ENCODE measurements around the gene AQP6. TPM values are rescaled to one million over a fixed set of nuclear protein-coding genes. Genes with fewer than 3 reads are reported as not detected.

Gene AQP6
- total RNA-seq, 8 experiments from 2014 or later, result 0.08 to 1.2 (median 0.31) TPM

- Histone ChIP-seq H3K4me3 (no peak overlapping the region), H3K27ac (no peak overlapping the region), H3K4me1 (replicated peaks in 1 of 2) (peaks cover 6 to 35% of the 10 kb centered on the region in 2 donors)
- ATAC-seq (replicated peaks in 6 of 8), result no peak
- in situ Hi-C loops (cut with MboI; ENCODE audit: low pct_unique_long_range_greater_than_20kb in 2 of 9, low sequenced_read_pairs in 9 of 9, unreplicated experiment in 9 of 9), result loop anchor here in 5 of 9 experiments (10.0 to 25.0 kb wide), 3 partner anchors 91 to 111 kb away; partner anchors contain the start of gene ASIC1 (in 4 of the 5)
- WGBS, 10 experiments, result 83 to 96% (median 88%) methylated on average over 2 to 8 of the region's 17 CpGs; no CpG with 5 or more reads in 6 of the 10 experiments
Observed at GRCh38 chr12:49963976-49964815, 8.6 kb upstream of the AQP6 start.

GRCh38 chr12:49964849-49965624 is 7.7 kb upstream of the AQP6 start:
- 20 to 58% (median 53%) methylated on average over 1 to 4 of the region's 13 CpGs; no CpG with 5 or more reads in 6 of the 10 experiments for WGBS, 10 experiments
- no peak for ATAC-seq (replicated peaks in 6 of 8)
- Histone ChIP-seq H3K27ac (no peak overlapping the region), H3K4me3 (no peak overlapping the region), H3K4me1 (replicated peaks in 1 of 2) (peaks cover 6 to 34% of the 10 kb centered on the region in 2 donors)
- in situ Hi-C loops (cut with MboI; ENCODE audit: low pct_unique_long_range_greater_than_20kb in 2 of 9, low sequenced_read_pairs in 9 of 9, unreplicated experiment in 9 of 9), result loop anchor here in 7 of 9 experiments (5.0 to 25.0 kb wide), 5 partner anchors 87 to 110 kb away; partner anchors contain the start of gene ASIC1 (in 5 of the 7)

DNA sequence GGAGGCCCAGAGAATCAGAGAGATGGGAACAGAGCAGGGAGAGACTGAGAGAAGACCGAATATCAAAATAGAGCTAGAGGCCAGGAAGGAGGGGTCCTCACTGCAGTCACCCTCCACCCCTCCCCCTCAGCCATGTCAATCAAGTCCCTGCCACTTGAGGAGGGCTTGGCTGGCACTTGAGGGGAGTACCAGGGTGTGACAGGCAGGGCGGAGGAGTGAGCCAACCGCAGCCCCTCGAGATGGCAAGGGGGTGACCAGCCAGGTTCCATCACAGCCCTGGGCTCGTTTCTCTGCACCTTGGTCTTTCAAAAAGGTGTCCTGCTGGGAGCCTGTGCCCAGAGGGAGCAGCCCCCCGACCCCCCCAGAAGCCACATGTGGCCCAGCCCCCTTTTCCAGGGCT is 6.9 kb upstream of the AQP6 start:
- peaks cover 4 to 30% of the 10 kb centered on the region in 2 donors for H3K4me1 ChIP-seq (replicated peaks in 1 of 2)
- H3K27ac ChIP-seq, result no peak overlapping the region
- WGBS, 10 experiments, result 40 to 57% methylated on average over 1 of the region's 6 CpGs; no CpG with 5 or more reads in 8 of the 10 experiments
- no peak for ATAC-seq (replicated peaks in 6 of 8)
- in situ Hi-C loops (cut with MboI; ENCODE audit: low pct_unique_long_range_greater_than_20kb in 2 of 9, low sequenced_read_pairs in 9 of 9, unreplicated experiment in 9 of 9), result loop anchor here in 7 of 9 experiments (5.0 to 25.0 kb wide), 5 partner anchors 86 to 109 kb away; partner anchors contain the start of gene ASIC1 (in 5 of the 7)
- no peak overlapping the region for H3K4me3 ChIP-seq

- WGBS, 10 experiments, result 0 to 69% (median 34%) methylated on average over 2 to 7 of the region's 16 CpGs; no CpG with 5 or more reads in 3 of the 10 experiments
- in situ Hi-C loops (cut with MboI; ENCODE audit: low pct_unique_long_range_greater_than_20kb in 2 of 9, low sequenced_read_pairs in 9 of 9, unreplicated experiment in 9 of 9), result loop anchor here in 7 of 9 experiments (5.0 to 25.0 kb wide), 5 partner anchors 86 to 108 kb away; partner anchors contain the start of gene ASIC1 (in 5 of the 7)
- H3K4me3 ChIP-seq, result no peak overlapping the region
- peaks cover 4 to 30% of the 10 kb centered on the region in 2 donors for H3K4me1 ChIP-seq (replicated peaks in 1 of 2)
- ATAC-seq (replicated peaks in 6 of 8), result peak in 2 of 8 experiments; percentile 1
- H3K27ac ChIP-seq, result no peak overlapping the region
Observed at GRCh38 chr12:49966511-49967041, 6.2 kb upstream of the AQP6 start.

- H3K27ac ChIP-seq, result no peak overlapping the region
- in situ Hi-C loops (cut with MboI; ENCODE audit: low pct_unique_long_range_greater_than_20kb in 2 of 9, low sequenced_read_pairs in 9 of 9, unreplicated experiment in 9 of 9), result loop anchor here in 7 of 9 experiments (5.0 to 25.0 kb wide), 5 partner anchors 85 to 108 kb away; partner anchors contain the start of gene ASIC1 (in 5 of the 7)
- peak overlapping the region in 4 of 5 donors; percentile 4 to 19 (median 12) for H3K4me3 ChIP-seq
- peak; percentile 86 to 93 (median 92) for ATAC-seq (replicated peaks in 6 of 8)
- WGBS, 10 experiments, result 0 to 24% (median 13%) methylated on average over 3 to 6 of the region's 40 CpGs; no CpG with 5 or more reads in 7 of the 10 experiments
- H3K4me1 ChIP-seq (replicated peaks in 1 of 2), result peaks cover 4 to 26% of the 10 kb centered on the region in 2 donors
Observed at GRCh38 chr12:49967042-49967776, 5.5 kb upstream of the AQP6 start.

DNA sequence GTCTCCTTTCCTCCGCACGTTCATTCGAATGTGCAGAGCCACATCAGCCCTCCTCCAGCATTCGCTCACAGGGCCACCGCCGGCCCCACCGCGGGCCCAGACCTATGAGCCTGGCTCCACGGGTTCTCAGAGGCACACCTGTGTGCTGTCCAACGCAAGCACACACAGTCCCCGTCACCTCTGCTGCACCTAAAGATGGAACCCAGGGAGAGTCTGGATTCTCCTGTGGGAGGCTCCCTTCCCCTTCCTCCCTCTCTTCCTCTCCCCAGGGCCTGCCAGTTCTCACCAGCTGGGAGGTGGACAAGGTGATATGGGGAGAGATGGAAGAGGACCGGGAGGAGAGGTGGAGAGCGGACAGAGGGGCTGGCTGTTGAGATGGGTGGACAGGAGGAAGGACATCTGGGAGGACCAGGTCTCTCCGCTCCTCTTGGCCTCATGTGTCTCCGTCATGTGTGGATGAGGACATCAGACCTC is 4.9 kb upstream of the AQP6 start:
- Histone ChIP-seq H3K27ac (no peak overlapping the region), H3K4me3 (peak overlapping the region in 3 of 5 donors; percentile 11 to 19 (median 12)), H3K4me1 (replicated peaks in 1 of 2) (peaks cover 4 to 20% of the 10 kb centered on the region in 2 donors)
- WGBS, 10 experiments, result 20 to 100% (median 58%) methylated on average over 1 to 7 of the region's 15 CpGs; no CpG with 5 or more reads in 5 of the 10 experiments
- in situ Hi-C loops (cut with MboI; ENCODE audit: low pct_unique_long_range_greater_than_20kb in 2 of 9, low sequenced_read_pairs in 9 of 9, unreplicated experiment in 9 of 9), result loop anchor here in 7 of 9 experiments (5.0 to 25.0 kb wide), 5 partner anchors 84 to 107 kb away; partner anchors contain the start of gene ASIC1 (in 5 of the 7)
- no peak for ATAC-seq (replicated peaks in 6 of 8)

GRCh38 chr12:49968471-49968870 is 4.3 kb upstream of the AQP6 start:
- Histone ChIP-seq H3K4me1 (replicated peaks in 1 of 2) (peaks cover 4 to 16% of the 10 kb centered on the region in 2 donors), H3K27ac (no peak overlapping the region), H3K4me3 (no peak overlapping the region)
- 80 to 90% methylated on average over 2 to 3 of the region's 6 CpGs; no CpG with 5 or more reads in 8 of the 10 experiments for WGBS, 10 experiments
- in situ Hi-C loops (cut with MboI; ENCODE audit: low pct_unique_long_range_greater_than_20kb in 2 of 9, low sequenced_read_pairs in 9 of 9, unreplicated experiment in 9 of 9), result loop anchor here in 7 of 9 experiments (5.0 to 25.0 kb wide), 5 partner anchors 84 to 106 kb away; partner anchors contain the start of gene ASIC1 (in 5 of the 7)
- no peak for ATAC-seq (replicated peaks in 6 of 8)

DNA sequence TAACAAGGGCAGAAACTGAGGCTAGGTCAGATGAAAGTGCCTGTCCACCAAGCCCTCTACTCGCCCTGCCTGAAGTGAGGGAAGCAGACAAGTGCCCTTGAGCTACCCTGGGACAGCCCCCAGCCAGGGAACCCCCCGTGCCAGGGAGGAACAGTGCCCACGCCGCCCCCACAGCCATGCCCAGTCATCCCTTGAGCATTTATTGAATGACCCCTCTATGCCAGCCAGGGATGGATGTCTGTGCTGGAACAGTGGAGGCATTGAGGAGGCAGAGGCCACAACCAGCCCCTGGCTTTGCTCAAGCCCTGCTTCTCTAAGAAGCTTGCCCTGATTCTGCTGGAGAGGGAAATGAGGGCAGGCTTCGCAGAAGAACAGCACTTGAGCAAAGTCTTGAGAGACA is 3.7 kb upstream of the AQP6 start:
- no peak for ATAC-seq (replicated peaks in 6 of 8)
- Histone ChIP-seq H3K4me1 (replicated peaks in 1 of 2) (peaks cover 4 to 16% of the 10 kb centered on the region in 2 donors), H3K4me3 (no peak overlapping the region), H3K27ac (no peak overlapping the region)
- in situ Hi-C loops (cut with MboI; ENCODE audit: low pct_unique_long_range_greater_than_20kb in 2 of 9, low sequenced_read_pairs in 9 of 9, unreplicated experiment in 9 of 9), result loop anchor here in 7 of 9 experiments (5.0 to 25.0 kb wide), 5 partner anchors 83 to 106 kb away; partner anchors contain the start of gene ASIC1 (in 5 of the 7)
- WGBS, 10 experiments, result 80% methylated on average over 1 of the region's 5 CpGs; no CpG with 5 or more reads in 9 of the 10 experiments

DNA sequence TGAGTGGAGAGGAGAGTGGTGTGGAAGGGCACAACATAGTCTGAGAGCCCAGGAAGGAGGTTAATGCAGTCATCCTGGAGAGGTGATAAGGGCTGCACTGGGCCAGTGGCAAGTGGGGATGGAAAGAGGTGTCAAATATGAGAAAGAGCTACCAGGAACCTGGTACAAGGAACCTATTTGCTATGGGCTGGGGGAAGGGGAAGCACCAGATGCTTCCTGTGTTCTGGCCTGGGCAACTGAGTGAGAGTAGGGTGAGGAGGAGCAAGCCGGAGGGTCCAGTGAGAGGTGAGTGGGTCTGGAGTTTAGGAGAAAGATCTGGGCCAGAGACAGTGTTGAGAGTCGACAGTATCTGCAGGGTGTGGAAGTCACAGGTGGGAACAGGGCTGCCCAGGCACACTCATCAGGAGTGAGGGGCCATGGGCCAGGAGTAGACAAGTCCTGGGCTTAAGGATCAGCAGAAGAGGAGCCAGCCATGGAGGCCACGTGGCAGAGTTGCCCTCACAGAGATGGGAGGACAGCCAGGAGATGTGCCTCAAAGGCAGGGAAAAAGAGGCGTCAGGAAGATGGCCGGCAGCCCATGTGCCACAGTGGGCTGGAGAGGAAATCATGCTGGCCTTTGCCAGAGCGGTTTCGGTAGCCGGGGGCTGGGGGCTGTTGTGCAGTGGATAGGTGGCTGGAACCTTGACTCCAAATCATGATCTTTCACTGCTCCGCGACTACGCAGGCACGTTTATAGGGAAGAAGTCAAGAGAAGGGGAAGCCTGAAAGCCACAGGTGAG is 2.9 kb upstream of the AQP6 start:
- no peak overlapping the region for H3K4me3 ChIP-seq
- 20 to 100% (median 78%) methylated on average over 1 to 9 of the region's 12 CpGs; no CpG with 5 or more reads in 2 of the 10 experiments for whole genome bisulfite sequencing, 10 experiments
- ATAC-seq (replicated peaks in 6 of 8), result no peak
- no peak overlapping the region for H3K27ac ChIP-seq
- in situ Hi-C loops (cut with MboI; ENCODE audit: low pct_unique_long_range_greater_than_20kb in 2 of 9, low sequenced_read_pairs in 9 of 9, unreplicated experiment in 9 of 9), result loop anchor here in 8 of 9 experiments (5.0 to 25.0 kb wide), 6 partner anchors 82 to 205 kb away; partner anchors contain the start of gene ASIC1 (in 7 of the 8)
- peaks cover 7 to 20% of the 10 kb centered on the region in 2 donors for H3K4me1 ChIP-seq (replicated peaks in 1 of 2)

DNA sequence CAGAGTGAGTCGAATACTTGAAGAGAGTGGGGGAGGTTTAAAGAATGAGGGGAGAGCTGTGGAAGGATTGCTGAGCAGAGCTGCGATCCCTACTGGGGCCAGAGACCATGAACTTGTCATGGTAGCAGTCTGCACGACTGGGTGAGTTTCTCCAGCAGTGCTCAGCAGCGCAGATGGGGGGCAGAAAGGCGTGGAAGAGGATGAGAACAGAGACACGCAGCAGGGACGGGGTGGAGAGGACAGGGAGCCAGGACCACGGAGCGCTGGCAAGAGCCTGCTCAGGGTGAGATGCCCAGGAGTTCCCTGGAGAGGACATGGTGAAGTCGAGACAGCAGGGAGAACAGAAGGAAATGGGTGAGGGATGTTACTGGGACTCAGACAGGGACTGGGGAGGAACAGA is 2.1 kb upstream of the AQP6 start:
- Histone ChIP-seq H3K27ac (no peak overlapping the region), H3K4me1 (replicated peaks in 1 of 2) (peaks cover 7 to 20% of the 10 kb centered on the region in 2 donors), H3K4me3 (no peak overlapping the region)
- WGBS, 10 experiments, result 33 to 79% (median 55%) methylated on average over 1 to 6 of the region's 10 CpGs; no CpG with 5 or more reads in 4 of the 10 experiments
- ATAC-seq (replicated peaks in 6 of 8), result no peak
- in situ Hi-C loops (cut with MboI; ENCODE audit: low pct_unique_long_range_greater_than_20kb in 2 of 9, low sequenced_read_pairs in 9 of 9, unreplicated experiment in 9 of 9), result loop anchor here in 6 of 9 experiments (10.0 to 25.0 kb wide), 3 partner anchors 84 to 204 kb away; partner anchors contain the start of gene ASIC1 (in 5 of the 6)

Data from motor neuron (in vitro differentiated cells).